Kidney epithelial cell (primary cell): Measurements from ENCODE around the gene C1GALT1C1. TPM values are rescaled to one million over a fixed set of nuclear protein-coding genes. Genes with fewer than 3 reads are reported as not detected.

Experiments
- DNase-seq: peaks from one replicate; pipeline ENCODE4 v3.0.0-alpha.2; 2010; ENCODE audit warnings: low read depth
- H3K27me3 ChIP-seq: 2 replicates; pipeline ENCODE4 v1.6.0; 2011; ENCODE audit warnings: low read length; ENCODE audit not compliant: control insufficient read depth, insufficient read depth
- H3K36me3 ChIP-seq: 2 replicates; pipeline ENCODE4 v1.5.1; 2011; ENCODE audit warnings: low read length; ENCODE audit not compliant: control insufficient read depth, insufficient read depth
- H3K4me3 ChIP-seq: 2 replicates; pipeline ENCODE4 v1.5.1; 2011; ENCODE audit warnings: low read depth, mild to moderate bottlenecking, control low read depth, low read length
- total RNA-seq: library from RNA; depleted of rRNA; stranded (reverse); fragments of >200 nt; gene quantifications from 2 replicates; pipeline ENCODE4 v1.2.3, GENCODE V29; 2015
- TF ChIP-seq, protein P1 (sequence below): IDR thresholded peaks from 2 replicates; pipeline ENCODE4 v1.5.1; 2011; ENCODE audit warnings: mild to moderate bottlenecking, moderate library complexity, low read length, control low read depth, inconsistent platforms; ENCODE audit not compliant: insufficient read depth, poor library complexity, severe bottlenecking

The C1GALT1C1 gene
- total RNA-seq, 1 donor from 2014 or later, result 24.7 TPM

- H3K4me3 ChIP-seq, result no peak overlapping the region
- DNase-seq, result no peak
- H3K36me3 ChIP-seq, result no peaks in the 10 kb centered on the region
- no peaks in the 10 kb centered on the region for H3K27me3 ChIP-seq
- TF ChIP-seq, protein P1, sequence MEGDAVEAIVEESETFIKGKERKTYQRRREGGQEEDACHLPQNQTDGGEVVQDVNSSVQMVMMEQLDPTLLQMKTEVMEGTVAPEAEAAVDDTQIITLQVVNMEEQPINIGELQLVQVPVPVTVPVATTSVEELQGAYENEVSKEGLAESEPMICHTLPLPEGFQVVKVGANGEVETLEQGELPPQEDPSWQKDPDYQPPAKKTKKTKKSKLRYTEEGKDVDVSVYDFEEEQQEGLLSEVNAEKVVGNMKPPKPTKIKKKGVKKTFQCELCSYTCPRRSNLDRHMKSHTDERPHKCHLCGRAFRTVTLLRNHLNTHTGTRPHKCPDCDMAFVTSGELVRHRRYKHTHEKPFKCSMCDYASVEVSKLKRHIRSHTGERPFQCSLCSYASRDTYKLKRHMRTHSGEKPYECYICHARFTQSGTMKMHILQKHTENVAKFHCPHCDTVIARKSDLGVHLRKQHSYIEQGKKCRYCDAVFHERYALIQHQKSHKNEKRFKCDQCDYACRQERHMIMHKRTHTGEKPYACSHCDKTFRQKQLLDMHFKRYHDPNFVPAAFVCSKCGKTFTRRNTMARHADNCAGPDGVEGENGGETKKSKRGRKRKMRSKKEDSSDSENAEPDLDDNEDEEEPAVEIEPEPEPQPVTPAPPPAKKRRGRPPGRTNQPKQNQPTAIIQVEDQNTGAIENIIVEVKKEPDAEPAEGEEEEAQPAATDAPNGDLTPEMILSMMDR, result no peak
Measured at GRCh38 chrX:120612086-120612485, 17.8 kb downstream of the C1GALT1C1 start.

- TF ChIP-seq, protein P1, result no peak
- Histone ChIP-seq H3K27me3 (no peaks in the 10 kb centered on the region), H3K36me3 (no peaks in the 10 kb centered on the region), H3K4me3 (peak overlapping the region; percentile 58)
- DNase-seq, result no peak
Measured at GRCh38 chrX:120604361-120604782, 25.5 kb downstream of the C1GALT1C1 start.

- DNase-seq, result peak; percentile 87
- H3K27me3 ChIP-seq, result no peaks in the 10 kb centered on the region
- TF ChIP-seq, protein P1, result no peak
- peak within 1 kb of the TSS; percentile 58 for H3K4me3 ChIP-seq
- no peaks in the 10 kb centered on the region for H3K36me3 ChIP-seq
Measured at GRCh38 chrX:120603707-120604360, 26.0 kb downstream of the C1GALT1C1 start, which contains the start of gene MCTS1. Gene MCTS1, plus strand, starts transcription at chrX:120604101. Its CDS starts 136 bp downstream, at chrX:120604237.

- Histone ChIP-seq H3K4me3 (no peak overlapping the region), H3K36me3 (no peaks in the 10 kb centered on the region), H3K27me3 (no peaks in the 10 kb centered on the region)
- no peak for DNase-seq
- TF ChIP-seq, protein P1, result no peak
Measured at GRCh38 chrX:120585702-120586101, 44.2 kb downstream of the C1GALT1C1 start.

Other genes starting within 250 kb of the C1GALT1C1 start
- 115 and 121 TPM in 2 replicates for gene LAMP2, start 160.8 kb downstream of the C1GALT1C1 start, total RNA-seq
- gene CUL4B, start 69.1 kb downstream of the C1GALT1C1 start, total RNA-seq, result 33.4 and 34.2 TPM in 2 replicates
- 36.6 and 38.3 TPM in 2 replicates for gene MCTS1, start 26.0 kb downstream of the C1GALT1C1 start, total RNA-seq
- gene CT47B1, start 245.8 kb upstream of the C1GALT1C1 start, total RNA-seq, result not detected in 2 replicates